ENCODE data around the gene MIS18A. TPM values are rescaled to one million over a fixed set of nuclear protein-coding genes. Genes with fewer than 3 reads are reported as not detected.
"Not testable (repeated sequence)": the region's sequence is repeated elsewhere in the genome, so short reads cannot be mapped to it uniquely, and the experiment has no call there.

MIS18A gene
- total RNA-seq, 2 donors from 2014 or later: 22.4 to 26.2 TPM

DNA sequence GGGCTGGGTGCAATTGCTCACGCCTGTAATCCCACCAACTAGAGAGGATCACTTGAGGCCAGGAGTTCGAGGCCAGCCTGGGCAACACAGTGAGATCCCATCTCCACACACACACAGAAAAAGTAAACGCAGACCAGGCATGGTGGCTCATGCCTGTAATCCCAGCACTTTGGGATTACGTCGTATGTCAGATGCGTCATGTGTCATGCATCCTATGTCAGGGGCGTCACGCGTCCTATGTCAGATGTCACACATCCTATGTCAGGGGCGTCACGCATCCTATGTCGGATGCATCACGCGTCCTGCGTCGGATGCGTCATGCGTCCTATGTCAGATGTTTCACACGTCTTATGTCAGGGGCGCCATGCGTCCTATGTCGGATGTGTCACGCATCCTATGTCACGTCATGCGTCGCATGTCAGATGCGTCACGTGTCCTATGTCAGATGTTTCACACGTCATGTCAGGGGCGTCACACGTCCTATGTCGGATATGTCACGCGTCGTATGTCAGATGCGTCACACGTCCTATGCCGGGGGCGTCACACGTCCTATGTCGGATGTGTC lies 21.4 kb upstream of the MIS18A start:
- H3K9me3 Mint-ChIP-seq: no peaks in the 10 kb centered on the region
- no peak for ATAC-seq (replicated peaks in 1 of 2)
- no peaks in the 10 kb centered on the region for H3K4me1 Mint-ChIP-seq (ENCODE audit: low read depth)
- H3K27ac Mint-ChIP-seq: no peak overlapping the region
- DNase-seq: no peak
- no peaks in the 10 kb centered on the region for H3K27me3 Mint-ChIP-seq (ENCODE audit: low read depth)
- H3K4me3 Mint-ChIP-seq: no peak overlapping the region
- H3K36me3 Mint-ChIP-seq (ENCODE audit: insufficient read depth in 2 of 2): peaks cover 0 to 5% of the 10 kb centered on the region in 2 donors

DNA sequence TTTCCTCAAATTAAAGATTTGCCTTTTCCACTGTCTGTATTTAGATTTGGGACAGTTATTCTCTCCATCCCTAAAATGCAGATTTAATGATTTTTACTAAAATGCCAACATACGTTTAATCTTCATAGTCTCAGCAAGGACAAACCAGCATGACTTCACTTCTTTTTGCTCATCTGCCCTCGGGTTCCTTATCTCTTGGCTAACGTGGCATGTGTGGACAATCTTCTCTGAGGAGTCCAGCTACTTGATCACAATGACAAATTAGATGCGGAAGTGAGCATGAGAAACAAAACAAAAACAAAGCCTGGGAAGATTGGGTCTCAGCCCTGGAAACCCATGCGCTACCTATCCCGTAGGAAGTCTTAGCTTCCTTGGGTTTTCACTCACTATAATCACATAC lies 20.8 kb upstream of the MIS18A start:
- Mint-ChIP-seq H3K27ac (no peak overlapping the region), H3K4me1 (ENCODE audit: low read depth) (no peaks in the 10 kb centered on the region)
- no peak for ATAC-seq (replicated peaks in 1 of 2)

DNA sequence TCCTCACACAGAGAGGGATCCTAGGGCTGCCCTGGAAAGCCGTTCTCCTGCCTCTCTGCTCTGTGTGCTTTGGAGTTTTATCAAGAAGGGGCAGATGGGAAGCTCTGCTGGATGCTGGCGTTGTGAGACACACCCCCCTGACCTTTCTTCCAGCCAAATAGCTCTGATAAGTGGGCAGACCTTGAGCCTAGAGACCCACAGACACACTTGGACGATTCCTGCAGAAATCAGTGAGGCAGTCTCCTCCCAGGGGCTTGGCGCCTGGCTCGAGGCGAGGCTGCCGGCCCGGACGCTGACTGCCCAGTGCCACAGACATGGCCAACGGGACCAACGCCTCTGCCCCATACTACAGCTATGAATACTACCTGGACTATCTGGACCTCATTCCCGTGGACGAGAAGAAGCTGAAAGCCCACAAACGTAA lies 19.8 kb upstream of the MIS18A start, which contains the start of gene MRAP:
Gene MRAP, plus strand, starts transcription at position 198 of the 424 bp plus-strand sequence. Its CDS starts 117 bp downstream, at position 315.
- Mint-ChIP-seq H3K4me3 (no peak within 1 kb of the TSS), H3K4me1 (ENCODE audit: low read depth) (no peaks in the 10 kb centered on the region), H3K9me3 (no peaks in the 10 kb centered on the region), H3K36me3 (ENCODE audit: insufficient read depth in 2 of 2) (peaks cover 0 to 5% of the 10 kb centered on the region in 2 donors), H3K27ac (no peak within 1 kb of the TSS), H3K27me3 (ENCODE audit: low read depth) (no peaks in the 10 kb centered on the region)
- DNase-seq: no peak
- no peak for ATAC-seq (replicated peaks in 1 of 2)

More for the DNA sequence above, 20.8 kb upstream of the MIS18A start:
- no peak overlapping the region for H3K4me3 Mint-ChIP-seq
- no peaks in the 10 kb centered on the region for H3K9me3 Mint-ChIP-seq
- no peaks in the 10 kb centered on the region for H3K27me3 Mint-ChIP-seq (ENCODE audit: low read depth)
- peaks cover 0 to 5% of the 10 kb centered on the region in 2 donors for H3K36me3 Mint-ChIP-seq (ENCODE audit: insufficient read depth in 2 of 2)
- DNase-seq: no peak

DNA sequence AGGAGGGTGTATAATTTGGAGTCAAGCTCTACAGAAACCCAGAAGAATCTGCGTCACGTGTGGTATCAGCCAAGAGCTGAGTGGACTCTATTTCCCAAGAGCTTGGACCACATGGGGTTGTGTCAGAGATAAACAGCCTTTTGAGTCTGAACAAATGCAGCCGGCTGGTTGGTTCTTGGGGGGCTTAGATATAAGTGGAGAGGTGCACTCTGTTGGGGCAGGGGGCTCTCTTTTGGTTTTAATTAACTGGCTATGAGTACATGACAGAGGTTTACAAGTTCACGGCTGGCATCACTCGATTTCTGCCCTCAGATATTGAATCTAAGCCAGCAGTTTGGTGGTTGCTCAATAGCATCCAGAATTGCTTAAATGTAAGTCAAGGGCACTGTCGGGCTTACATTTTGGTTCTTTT lies 19.3 kb upstream of the MIS18A start:
- no peak for DNase-seq
- Mint-ChIP-seq H3K9me3 (no peaks in the 10 kb centered on the region), H3K27me3 (ENCODE audit: low read depth) (no peaks in the 10 kb centered on the region), H3K4me1 (ENCODE audit: low read depth) (no peaks in the 10 kb centered on the region), H3K4me3 (no peak overlapping the region), H3K36me3 (ENCODE audit: insufficient read depth in 2 of 2) (peaks cover 0 to 5% of the 10 kb centered on the region in 2 donors), H3K27ac (no peak overlapping the region)
- ATAC-seq (replicated peaks in 1 of 2): no peak

DNA sequence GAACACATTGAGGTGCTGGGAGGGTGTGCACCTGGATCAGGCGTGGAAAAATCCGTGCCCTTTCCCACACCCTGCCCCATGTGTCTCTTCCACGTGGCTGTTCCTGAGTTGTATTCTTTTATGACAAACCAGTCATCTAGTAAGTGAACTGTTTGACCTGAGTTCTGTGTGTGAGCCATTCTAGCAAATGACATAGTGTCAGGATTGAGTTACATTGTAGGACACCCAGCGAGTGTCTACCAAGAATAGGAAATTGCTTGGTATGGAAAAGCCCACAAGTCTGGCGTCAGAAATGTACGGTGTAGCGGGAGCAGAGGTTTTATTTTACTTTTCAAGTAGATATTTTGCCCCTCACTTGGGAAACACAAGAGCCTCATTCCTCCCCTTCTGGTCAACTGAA lies 18.6 kb upstream of the MIS18A start:
- peaks cover 0 to 5% of the 10 kb centered on the region in 2 donors for H3K36me3 Mint-ChIP-seq (ENCODE audit: insufficient read depth in 2 of 2)

DNA sequence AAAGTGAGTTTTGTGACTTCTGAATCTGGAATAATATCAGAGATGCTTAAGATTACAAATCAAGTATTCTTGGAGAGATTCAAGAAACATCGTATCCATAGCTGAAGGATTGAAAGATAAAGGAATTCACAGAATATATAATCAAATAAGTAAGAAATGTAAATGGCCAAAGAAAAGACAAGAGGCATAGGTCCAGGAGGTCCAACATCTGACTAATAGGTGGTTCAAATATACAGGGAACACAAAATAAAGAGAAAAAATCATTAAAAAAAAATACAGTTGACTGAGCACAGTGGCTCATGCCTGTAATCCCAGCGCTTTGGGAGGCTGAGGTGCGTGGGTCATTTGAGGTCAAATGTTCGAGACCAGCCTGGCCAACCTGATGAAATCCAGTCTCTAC lies 6.6 kb upstream of the MIS18A start:
- ATAC-seq (replicated peaks in 1 of 2): no peak

More for the DNA sequence above, 18.6 kb upstream of the MIS18A start:
- DNase-seq (no peak), ATAC-seq (replicated peaks in 1 of 2) (no peak)
- H3K4me3 Mint-ChIP-seq: no peak overlapping the region
- no peaks in the 10 kb centered on the region for H3K27me3 Mint-ChIP-seq (ENCODE audit: low read depth)
- H3K4me1 Mint-ChIP-seq (ENCODE audit: low read depth): no peaks in the 10 kb centered on the region
- no peak overlapping the region for H3K27ac Mint-ChIP-seq
- no peaks in the 10 kb centered on the region for H3K9me3 Mint-ChIP-seq

DNA sequence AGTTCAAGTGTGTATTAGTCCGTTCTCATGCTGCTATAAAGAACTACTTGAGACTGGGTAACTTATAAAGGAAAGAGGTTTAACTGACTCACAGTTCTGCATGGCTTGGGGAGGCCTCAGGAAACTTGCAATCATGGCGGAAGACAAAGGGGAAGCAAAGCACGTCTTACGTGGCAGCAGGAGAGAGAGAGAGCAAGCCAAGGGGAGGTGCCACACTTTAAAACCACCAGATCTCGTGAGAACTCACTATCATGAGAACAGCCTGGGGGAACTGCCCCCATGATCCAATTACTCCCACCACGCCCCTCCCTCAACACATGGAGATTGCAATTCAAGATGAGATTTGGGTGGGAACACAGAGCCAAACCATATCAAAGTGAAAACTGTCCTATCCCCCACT lies 4.1 kb upstream of the MIS18A start:
- Mint-ChIP-seq H3K4me3 (no peak overlapping the region), H3K4me1 (ENCODE audit: low read depth) (peaks cover 20% of the 10 kb centered on the region), H3K9me3 (no peaks in the 10 kb centered on the region), H3K27me3 (ENCODE audit: low read depth) (no peaks in the 10 kb centered on the region), H3K36me3 (ENCODE audit: insufficient read depth in 2 of 2) (peaks cover 1 to 4% of the 10 kb centered on the region in 2 donors), H3K27ac (no peak overlapping the region)
- ATAC-seq (replicated peaks in 1 of 2) (no peak), DNase-seq (no peak)

More for the DNA sequence above, 6.6 kb upstream of the MIS18A start:
- peaks cover 2% of the 10 kb centered on the region for H3K4me1 Mint-ChIP-seq (ENCODE audit: low read depth)
- no peaks in the 10 kb centered on the region for H3K27me3 Mint-ChIP-seq (ENCODE audit: low read depth)
- H3K36me3 Mint-ChIP-seq (ENCODE audit: insufficient read depth in 2 of 2): peaks cover 0 to 1% of the 10 kb centered on the region in 2 donors
- H3K4me3 Mint-ChIP-seq: no peak overlapping the region
- H3K27ac Mint-ChIP-seq: no peak overlapping the region
- H3K9me3 Mint-ChIP-seq: no peaks in the 10 kb centered on the region
- no peak for DNase-seq

DNA sequence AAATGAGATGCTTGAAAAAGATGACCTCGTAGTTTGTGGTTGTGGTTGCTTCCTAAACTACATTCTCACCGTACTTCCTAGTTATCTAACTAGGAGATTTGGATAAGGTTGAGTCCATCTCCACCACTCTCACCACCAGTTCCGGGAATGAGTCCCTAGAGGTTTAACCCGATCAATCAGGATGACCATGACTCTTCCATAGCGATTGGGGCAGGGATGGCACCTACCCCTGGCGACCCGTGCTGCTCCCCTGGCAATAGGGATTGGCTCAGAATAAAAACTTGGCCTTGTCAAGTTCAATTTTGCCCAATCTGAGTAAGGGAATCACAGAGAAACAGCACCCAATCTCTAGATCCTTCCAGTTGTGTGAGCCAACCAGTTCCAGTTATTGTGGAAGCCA lies 2.7 kb upstream of the MIS18A start:
- Mint-ChIP-seq H3K36me3 (ENCODE audit: insufficient read depth in 2 of 2) (peaks cover 1 to 4% of the 10 kb centered on the region in 2 donors), H3K4me3 (no peak overlapping the region), H3K27ac (no peak overlapping the region), H3K9me3 (no peaks in the 10 kb centered on the region), H3K27me3 (ENCODE audit: low read depth) (no peaks in the 10 kb centered on the region), H3K4me1 (ENCODE audit: low read depth) (peaks cover 29% of the 10 kb centered on the region)
- ATAC-seq (replicated peaks in 1 of 2): no peak
- no peak for DNase-seq

DNA sequence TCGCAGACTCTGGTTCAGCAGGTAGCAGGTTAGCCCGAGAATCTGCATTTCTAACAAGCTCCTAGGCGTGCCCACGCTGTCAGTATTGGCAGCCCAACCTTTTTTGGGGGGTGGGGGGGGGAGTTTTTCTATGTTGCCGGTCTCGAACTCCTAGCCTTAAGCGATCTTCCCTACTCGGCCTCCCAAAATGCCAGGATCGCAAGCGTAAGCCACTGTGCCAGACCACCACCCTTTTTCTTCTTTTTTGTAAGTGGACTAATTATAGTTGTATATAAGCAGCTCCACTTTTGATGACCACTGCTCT lies 480 bp upstream of the MIS18A start:
- ATAC-seq (replicated peaks in 1 of 2) (no peak), DNase-seq (no peak)
- peak overlapping the region; percentile 97 for H3K27ac Mint-ChIP-seq
- H3K27me3 Mint-ChIP-seq (ENCODE audit: low read depth): no peaks in the 10 kb centered on the region
- peak overlapping the region; percentile 97 to 98 for H3K4me3 Mint-ChIP-seq
- H3K36me3 Mint-ChIP-seq (ENCODE audit: insufficient read depth in 2 of 2): peaks cover 9% of the 10 kb centered on the region in 2 donors
- H3K4me1 Mint-ChIP-seq (ENCODE audit: low read depth): peaks cover 37% of the 10 kb centered on the region
- H3K9me3 Mint-ChIP-seq: no peaks in the 10 kb centered on the region

DNA sequence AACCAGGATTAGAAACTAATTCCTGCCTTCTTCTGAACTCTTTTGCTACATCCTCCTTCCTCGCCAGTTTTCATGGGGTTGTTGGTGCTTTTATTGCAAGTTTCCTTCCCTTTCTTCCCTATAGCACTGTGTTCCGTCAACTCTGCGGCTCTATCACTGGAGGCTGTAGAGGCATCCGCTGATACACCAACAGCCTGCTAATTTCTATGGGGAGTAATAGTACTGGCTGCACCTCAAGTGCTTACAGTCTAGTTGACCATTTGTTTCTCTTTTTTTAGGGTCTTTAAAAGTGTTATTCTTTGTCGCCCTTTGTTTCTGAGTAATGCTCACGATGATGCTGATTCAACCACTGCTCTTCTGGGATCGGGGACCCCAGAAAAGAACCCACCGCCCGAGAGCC lies 746 bp downstream of the MIS18A start:
- Mint-ChIP-seq H3K4me3 (peak overlapping the region; percentile 97 to 98), H3K36me3 (ENCODE audit: insufficient read depth in 2 of 2) (peaks cover 9 to 10% of the 10 kb centered on the region in 2 donors), H3K4me1 (ENCODE audit: low read depth) (peaks cover 37% of the 10 kb centered on the region), H3K27ac (peak overlapping the region; percentile 89), H3K9me3 (no peaks in the 10 kb centered on the region), H3K27me3 (ENCODE audit: low read depth) (no peaks in the 10 kb centered on the region)
- DNase-seq: no peak
- ATAC-seq (replicated peaks in 1 of 2): no peak

DNA sequence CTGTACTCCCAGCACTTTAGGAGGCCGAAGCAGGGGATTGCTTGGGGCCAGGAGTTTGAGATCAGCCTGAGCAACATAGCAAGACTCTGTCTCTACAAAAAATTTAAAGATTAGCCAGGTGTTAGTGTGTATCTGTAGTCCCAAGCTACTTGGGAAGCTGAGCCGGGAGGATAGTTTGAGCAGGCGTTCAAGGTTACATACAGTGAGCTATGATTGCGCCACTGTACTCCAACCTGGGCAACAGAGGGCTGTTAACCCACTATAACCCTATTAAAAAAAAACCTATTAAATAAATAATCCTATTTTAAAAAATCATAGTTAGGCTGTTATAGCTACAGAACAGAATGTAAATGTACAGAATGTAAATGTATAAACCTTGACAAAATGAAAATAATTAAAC lies 2.2 kb downstream of the MIS18A start:
- no peak overlapping the region for H3K4me3 Mint-ChIP-seq
- H3K36me3 Mint-ChIP-seq (ENCODE audit: insufficient read depth in 2 of 2): peaks cover 9% of the 10 kb centered on the region in 2 donors
- ATAC-seq (replicated peaks in 1 of 2): no peak
- DNase-seq: no peak
- no peak overlapping the region for H3K27ac Mint-ChIP-seq
- peaks cover 37% of the 10 kb centered on the region for H3K4me1 Mint-ChIP-seq (ENCODE audit: low read depth)
- H3K9me3 Mint-ChIP-seq: no peaks in the 10 kb centered on the region
- H3K27me3 Mint-ChIP-seq (ENCODE audit: low read depth): no peaks in the 10 kb centered on the region

DNA sequence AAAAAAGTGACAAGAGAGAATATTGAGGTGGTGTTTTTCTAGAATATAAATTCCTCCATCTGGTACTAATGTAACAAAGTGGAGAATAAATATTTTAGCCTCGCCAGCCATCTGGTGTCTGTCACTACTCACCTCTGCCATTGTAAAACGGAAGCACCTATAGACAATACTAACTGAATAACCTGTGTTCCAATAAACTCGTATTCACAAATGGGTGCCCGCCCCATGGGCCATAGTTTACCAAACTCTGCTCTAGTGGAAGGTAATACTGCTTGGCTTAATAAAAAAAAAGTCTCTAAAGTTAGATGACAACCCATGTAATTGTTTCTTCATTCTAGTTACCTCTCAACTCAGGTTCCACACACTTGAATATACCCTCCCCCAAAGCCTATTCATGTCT lies 8.1 kb downstream of the MIS18A start:
- H3K27ac Mint-ChIP-seq: no peak overlapping the region
- H3K4me3 Mint-ChIP-seq: no peak overlapping the region
- no peaks in the 10 kb centered on the region for H3K27me3 Mint-ChIP-seq (ENCODE audit: low read depth)
- H3K4me1 Mint-ChIP-seq (ENCODE audit: low read depth): peaks cover 4% of the 10 kb centered on the region
- no peak for ATAC-seq (replicated peaks in 1 of 2)
- no peak for DNase-seq
- peaks cover 2 to 13% of the 10 kb centered on the region in 2 donors for H3K36me3 Mint-ChIP-seq (ENCODE audit: insufficient read depth in 2 of 2)
- H3K9me3 Mint-ChIP-seq: no peaks in the 10 kb centered on the region

DNA sequence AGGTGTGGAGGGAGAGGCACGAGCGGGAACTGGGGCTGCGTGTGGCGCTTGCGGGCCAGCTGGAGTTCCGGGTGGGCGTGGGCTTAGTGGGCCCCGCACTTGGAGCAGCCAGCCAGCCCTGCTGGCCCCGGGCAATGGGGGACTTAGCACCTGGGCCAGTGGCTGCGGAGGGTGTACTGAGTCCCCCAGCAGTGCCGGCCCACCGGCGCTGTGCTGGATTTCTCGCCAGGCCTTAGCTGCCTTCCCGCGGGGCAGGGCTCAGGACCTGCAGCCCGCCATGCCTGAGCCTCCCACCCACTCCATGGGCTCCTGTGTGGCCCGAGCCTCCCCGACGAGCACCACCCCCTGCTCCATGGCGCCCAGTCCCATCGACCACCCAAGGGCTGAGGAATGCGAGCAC lies 13.5 kb downstream of the MIS18A start:
- not testable (repeated sequence) for H3K27ac Mint-ChIP-seq

DNA sequence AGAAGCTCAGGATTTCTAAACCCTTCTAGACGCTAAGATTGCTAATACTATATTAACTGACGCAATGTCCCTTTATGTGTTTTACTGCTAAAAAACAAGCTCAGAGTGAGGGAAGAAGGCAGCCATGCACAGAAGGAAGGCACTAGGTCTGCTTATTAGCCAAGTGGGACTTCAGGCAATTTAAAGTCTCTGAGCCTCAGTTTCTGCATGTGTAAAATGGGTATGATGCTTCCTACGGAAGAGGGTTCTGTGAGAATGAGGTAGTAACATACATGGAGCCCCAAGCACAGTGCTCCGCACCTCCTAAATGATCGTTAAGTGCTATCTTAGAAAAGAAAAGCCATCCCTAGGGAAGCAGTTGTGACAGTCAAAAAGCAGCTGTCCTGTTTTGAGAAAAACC lies 16.9 kb downstream of the MIS18A start:
- Mint-ChIP-seq H3K9me3 (no peaks in the 10 kb centered on the region), H3K27me3 (ENCODE audit: low read depth) (no peaks in the 10 kb centered on the region), H3K4me1 (ENCODE audit: low read depth) (no peaks in the 10 kb centered on the region), H3K4me3 (no peak overlapping the region), H3K27ac (no peak overlapping the region), H3K36me3 (ENCODE audit: insufficient read depth in 2 of 2) (peaks cover 0 to 3% of the 10 kb centered on the region in 2 donors)
- no peak for DNase-seq
- no peak for ATAC-seq (replicated peaks in 1 of 2)

More for the DNA sequence above, 13.5 kb downstream of the MIS18A start:
- H3K27me3 Mint-ChIP-seq (ENCODE audit: low read depth); H3K4me3 Mint-ChIP-seq; H3K4me1 Mint-ChIP-seq (ENCODE audit: low read depth); ATAC-seq (replicated peaks in 1 of 2); H3K36me3 Mint-ChIP-seq (ENCODE audit: insufficient read depth in 2 of 2); H3K9me3 Mint-ChIP-seq; DNase-seq: not testable (repeated sequence)
